Fibroblast of the conjunctiva (primary cell): ENCODE measurements around the gene SFTA2.
"Not testable (repeated sequence)": the region's sequence is repeated elsewhere in the genome, so short reads cannot be mapped to it uniquely, and the experiment has no call there.

ENCODE experiments used
- DNase-seq: peaks from one replicate; pipeline ENCODE4 v3.0.0-alpha.2; 2010; ENCODE audit warnings: low read depth

SFTA2 gene

DNA sequence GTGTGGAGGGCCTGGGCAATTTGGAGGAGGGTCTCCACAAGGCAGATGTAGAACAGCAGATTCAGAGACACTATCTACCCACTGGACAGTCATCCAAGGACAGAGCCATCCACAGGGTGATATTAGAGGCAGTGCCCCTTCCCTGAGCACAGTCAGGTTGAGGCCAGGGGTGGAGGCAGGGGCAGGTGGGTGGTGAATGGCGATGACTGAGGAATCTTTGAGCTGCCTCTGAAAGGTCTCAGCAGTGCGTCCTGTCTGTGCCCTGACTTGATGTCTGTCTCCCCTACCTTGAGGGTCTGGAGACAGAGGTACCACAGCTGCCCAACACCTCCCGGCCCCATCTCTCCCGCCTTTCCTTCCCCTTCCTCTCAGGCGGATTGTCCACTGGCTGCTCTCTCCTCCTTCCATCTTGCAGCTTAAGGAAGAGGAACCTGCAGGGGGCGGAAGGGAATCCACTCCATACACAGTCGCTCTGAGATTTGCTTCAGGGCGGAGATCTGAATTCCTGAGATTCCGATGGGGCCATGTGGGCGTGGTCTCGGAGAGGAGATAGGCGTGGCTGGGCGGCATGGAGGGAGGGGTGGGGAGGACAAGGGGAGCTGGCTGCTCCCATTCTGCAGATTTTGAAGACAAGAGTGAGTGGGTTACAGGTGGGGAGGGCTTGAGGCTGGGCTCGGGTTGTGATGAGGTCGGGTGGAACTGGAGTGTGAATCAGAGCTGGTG, 10.5 kb upstream of the SFTA2 start:
- DNase-seq, result peak; percentile 62

DNA sequence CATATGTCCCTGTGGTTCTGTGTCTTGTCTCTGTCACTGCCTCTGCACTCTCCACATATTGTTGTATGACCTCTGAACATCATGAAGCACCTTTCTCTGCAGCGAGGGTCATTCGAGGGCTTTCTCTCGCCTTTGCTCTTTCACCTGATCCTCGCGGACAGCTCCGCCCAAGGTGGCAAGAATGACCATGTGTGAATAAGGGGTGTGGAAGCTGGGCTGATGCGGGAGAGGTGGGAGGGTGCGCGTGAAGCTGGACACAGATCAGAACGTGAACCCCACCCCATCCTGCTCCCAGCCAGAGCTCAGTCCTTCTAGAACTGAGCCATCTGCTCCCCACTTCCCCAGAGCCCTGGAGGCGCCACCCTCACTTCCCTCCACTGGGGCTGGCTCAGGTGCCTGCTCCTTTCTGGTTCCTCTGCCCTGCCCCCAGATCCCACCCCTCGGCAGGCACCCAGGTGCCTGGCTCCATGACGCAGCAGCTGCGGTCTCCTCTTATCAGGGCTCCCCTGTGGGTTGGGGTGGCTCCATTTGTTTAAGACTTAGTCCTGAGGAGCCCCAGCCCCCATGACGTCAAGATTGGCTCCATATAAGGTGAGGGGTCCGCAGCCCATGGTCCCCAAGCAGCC, 8.5 kb upstream of the SFTA2 start, which contains the start of gene MUCL3:
TSS of gene MUCL3 (plus strand) at position 613 of the 626 bp plus-strand sequence. CDS start 27 bp downstream, outside the sequence.
- no peak for DNase-seq

DNA sequence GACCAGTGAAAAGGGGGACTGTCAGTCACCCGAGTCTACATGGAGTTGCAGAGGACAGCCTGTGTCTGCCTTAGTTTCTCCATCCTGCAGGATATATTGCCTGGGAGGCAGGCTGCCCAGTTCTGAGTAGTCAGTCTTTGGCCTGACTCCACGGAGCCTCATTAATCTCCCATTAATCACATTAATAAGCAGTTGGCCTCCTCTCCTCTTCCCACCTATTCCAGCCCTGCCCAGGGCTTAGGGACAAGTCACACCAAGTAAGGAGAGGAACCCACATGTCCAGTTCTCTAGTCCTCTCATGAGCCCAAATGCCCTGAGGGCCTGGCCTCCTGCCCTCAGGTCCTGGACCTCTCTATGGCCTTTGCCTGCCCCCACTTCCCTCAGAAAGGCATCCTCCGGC, 7.5 kb upstream of the SFTA2 start:
- no peak for DNase-seq

DNA sequence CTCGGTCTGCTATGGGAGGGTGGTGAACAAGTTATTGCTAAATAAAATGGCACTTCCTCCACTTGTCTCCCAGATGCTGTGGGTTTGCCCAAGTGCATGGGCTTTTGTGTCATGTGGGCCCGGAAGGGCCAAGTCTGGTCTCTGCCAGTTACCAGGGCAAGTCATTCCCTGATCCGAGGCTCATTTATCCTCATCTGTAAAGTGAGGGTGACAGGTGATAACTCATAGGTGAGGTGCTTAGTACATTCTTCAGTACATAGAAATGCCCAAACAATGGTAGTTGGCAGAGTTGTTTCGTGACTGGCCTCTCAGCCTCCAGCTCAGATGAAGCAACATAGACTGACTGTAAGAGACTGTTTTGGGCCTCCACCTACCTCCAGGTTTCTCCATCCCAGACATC, 6.8 kb upstream of the SFTA2 start:
- no peak for DNase-seq

DNA sequence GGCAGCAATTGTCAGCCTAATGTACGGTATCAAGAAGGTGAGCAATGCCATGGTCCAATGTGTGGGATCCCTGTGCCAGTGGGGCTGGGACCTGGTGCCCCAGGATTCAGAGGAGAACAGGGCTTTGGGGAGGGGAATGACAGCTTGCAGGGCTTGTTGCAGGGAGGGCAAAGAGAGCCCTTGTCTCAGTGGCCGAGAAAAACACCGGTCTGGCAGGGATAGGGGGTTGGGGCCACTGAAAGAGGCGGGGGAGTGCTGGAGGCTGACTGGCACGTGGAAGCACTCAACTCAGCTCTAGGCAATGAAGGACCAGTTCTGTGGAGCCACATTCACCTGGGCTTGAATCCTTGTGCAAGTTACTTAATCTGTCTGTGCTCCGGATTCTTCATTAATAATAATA, 5.3 kb upstream of the SFTA2 start:
- DNase-seq, result no peak

DNA sequence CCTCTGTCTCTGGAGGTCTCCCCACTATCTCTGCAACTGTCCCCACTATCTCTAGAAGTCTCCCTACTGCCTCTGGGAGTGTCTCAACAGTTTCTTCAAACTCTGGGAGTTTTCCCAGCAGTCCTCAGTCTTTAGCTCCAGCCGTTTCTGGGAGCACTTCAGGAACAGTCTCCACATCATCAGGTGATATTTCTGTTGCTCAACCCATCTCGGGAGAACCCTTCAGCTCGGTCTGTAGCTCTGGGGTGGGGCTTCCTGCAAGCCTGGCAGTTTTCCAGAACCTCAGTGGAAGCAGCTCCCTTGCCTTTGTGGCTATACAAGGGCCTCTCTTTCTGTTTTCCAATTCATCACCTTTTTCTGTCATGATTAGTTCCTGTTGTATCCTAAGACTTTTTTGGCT, 3.0 kb upstream of the SFTA2 start:
- DNase-seq, result no peak

DNA sequence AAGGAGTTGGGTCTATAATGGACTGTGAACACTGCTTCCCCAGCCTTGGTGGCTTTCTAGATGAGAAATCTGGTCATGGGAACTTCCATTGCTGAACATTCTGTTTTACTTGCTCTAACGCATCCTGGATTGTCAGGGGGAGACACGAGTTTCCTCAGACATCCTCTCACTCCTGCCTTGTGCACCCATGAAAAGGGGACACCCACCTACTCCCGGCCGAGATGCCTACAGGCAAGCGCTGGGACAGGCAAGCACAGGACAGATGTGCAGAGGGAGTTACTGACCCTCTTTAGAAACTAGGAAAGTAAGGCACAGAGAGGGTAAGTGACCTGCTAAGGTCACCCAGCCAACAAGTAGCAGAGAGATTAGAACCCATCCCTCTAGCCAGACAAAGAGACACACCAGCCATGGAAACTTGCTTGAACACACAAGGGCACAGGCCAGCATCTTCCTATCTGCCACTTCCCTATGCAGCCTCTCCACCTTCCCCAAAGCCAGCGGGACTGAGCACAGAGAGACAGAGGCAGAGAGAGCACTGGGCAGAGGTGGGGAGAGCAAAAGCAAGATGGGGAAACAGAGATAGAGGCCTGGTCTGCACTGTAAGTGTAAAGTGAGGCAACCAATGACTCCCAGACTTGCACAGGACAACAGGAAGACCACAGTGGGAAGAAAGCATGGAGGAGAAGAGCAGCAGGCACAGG, 845 bp upstream of the SFTA2 start:
- DNase-seq, result no peak

DNA sequence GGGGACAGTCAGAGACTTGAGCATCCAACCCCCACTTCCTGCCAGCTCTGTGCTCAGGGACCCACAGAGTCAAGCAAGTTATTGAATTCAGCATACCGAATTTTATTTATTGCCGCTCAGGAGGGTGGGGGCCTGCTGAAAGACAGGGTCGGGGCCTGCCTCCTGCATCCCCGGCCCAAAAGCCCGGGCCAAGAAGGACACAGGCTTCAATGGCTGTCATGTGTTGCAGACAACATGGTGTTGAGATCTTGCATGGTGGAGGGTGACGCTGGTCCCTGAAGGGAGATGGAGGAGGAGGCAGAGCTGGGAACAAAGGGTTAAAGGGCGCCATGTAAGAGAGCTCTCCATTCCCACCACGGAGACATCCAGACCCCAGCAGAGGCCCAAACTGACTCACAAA, 698 bp downstream of the SFTA2 start:
- DNase-seq, result no peak

DNA sequence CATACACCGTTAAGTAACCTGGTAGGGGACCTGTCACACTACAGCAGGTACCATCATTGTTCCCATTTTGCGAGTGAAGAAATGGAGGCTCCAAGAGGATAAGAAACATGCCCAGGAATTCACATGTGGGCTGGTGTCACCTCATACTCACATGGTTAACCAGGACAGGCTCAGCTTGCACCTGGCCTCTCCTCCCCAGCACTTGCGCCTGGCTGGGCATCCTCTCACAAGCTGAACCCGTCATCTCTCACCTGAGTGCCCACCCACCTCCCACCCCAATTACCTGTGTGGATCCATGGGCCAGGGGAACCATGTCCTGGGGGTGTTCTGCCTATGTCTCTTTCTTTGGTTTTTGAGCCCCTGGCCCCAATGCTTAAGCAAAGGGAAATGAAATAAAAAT, 1.5 kb downstream of the SFTA2 start:
- DNase-seq, result no peak

DNA sequence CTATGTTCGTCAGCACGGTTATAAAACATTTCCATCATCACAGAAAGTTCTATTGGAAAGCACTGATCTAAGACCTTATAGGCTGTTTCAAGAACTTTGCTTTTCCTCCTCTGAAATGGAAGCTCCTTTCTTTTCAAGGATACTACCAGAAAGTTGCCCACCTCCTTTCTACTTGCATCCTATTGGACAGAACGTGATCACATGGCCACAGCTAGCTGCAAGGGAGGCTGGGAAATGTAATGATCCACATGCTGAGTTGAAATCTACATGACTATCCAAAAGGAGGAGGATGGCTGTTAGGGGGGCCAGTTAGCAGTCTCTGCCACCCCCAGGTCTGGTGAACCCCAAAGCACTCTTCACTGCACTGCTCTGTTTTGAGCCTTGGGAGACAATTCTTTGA, 3.3 kb downstream of the SFTA2 start:
- no peak for DNase-seq

DNA sequence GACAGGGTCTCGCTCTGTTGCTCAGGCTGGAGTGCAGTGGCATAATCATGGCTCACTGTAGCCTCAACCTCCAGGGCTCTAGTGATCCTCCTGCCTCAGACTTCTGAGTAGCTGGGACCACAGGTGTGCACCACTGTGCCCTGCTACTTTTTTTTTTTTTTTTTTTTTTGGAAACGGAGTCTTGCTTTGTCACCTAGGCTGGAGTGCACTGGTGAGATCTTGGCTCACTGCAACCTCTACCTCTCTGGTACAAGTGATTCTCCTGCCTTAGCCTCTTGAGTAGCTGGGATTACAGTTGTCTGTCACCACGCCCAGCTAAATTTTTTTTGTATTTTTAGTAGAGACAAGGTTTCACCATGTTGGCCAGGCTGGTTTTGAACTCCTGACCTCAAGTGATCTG, 4.9 kb downstream of the SFTA2 start:
- not testable (repeated sequence) for DNase-seq

DNA sequence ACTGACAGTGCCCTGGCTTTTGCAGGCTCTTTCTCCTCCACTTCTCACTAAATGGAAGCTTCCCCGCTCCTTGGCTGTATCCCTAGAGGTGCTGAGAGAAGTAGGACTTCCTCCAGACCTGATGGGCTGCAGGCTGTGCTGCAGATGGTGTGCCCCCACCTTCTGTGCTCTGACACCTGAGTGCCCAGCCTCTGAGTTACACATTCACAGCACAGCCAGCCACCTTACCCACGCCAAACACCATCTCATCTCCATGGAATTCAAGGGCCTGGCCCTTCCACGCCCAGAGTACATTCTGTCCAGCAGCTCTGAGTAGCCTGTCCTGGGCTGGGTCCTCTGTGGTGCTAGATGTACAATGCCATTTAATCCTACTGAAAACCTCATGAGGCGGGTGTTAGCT, 5.3 kb downstream of the SFTA2 start:
- DNase-seq, result no peak

DNA sequence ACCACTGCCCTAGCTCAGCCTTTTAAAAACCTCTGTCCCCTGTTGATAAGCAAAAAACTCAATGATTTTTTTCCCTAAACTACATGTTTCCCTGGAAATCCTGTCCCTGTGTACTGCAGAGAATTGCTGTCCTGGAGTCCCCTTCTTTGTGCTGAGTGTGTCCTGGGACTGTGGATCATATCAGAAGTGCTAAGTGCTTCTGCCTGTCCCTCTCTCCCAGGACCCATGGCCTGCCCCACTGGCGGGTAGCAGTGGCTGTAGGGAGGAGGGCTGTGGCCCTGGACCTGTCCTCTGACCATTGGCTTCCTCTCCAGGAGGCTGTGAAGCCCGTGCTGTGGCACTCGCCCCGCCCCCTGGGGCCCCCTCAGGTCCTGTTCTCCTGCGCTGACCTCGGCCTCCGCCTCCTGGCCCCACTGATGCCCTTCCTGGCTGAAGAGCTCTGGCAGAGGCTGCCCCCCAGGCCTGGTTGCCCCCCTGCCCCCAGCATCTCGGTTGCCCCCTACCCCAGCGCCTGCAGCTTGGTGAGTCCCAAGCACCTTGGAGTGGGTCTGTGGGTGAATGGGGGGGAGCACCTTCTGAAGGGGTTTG, 7.8 kb downstream of the SFTA2 start:
- not testable (repeated sequence) for DNase-seq

DNA sequence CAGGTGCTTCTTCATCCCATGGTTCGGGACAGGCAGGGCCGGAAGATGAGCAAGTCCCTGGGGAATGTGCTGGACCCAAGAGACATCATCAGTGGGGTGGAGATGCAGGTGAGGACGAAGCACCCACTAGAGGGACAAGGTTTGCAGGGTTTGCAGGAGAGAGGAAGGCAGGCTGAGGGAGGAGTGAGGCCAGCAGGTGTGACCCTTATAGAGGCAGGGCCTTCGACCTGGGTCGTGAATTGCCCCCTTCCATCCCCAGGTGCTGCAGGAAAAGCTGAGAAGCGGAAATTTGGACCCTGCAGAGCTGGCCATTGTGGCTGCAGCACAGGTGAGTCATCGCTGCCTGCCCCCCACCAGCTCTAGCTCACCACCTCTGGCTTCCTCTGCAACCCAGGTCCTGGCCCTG, 9.5 kb downstream of the SFTA2 start:
- DNase-seq, result no peak

DNA sequence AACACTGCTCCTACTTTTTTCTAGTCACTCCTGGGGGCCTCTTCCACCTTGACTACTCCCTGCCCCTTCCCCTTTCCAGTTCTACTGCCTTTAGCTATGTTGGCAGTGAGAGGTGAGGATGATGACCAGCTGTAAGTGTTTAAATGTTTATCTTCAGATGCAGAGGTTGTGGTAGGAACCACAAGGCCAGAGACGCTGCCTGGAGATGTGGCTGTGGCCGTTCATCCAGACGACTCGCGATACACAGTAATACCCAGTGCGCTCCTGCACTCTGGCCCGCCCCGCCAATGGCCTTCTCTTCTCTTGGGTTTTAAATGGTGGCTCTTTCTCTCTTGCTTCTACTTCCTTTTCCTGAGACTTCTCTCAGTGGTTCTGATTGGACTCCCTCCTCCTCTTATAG, 13.3 kb downstream of the SFTA2 start:
- DNase-seq, result no peak

DNA sequence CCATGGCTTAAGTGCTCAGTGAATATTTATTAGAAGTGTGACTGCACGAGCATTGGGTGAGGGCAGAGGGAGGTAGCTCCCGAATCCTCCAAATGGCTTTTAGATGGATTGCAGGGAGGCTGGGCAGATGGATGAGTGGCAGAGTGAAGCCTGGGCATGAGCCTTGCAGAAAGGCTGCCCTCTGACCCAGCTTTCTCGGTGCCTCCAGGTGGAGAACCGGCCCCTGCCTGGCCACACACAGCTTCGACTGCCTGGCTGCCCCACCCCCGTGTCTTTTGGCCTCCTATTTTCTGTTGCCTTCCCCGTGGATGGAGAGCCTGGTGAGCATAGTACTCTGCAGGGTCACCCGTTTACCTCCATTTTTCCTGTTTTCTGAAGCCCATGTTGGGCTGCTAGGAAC, 14.5 kb downstream of the SFTA2 start:
- no peak for DNase-seq

DNA sequence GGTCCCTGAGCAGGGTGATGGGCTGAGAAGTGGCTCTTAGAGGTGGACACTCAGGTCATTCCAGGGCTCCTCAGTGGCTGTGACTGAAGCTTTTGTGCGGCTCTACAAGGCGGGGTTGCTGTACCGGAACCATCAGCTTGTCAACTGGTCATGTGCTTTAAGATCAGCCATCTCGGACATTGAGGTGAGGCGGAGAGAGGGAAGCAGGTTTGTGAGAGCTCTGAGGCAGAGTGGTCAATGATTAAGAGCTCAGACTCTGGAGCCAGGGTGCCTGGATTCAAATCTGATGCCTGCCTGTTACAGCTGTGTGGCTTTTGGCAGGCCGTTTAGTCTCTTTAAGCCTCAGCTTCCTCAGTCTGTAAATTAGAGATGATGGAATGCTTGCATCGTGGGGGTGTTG, 14.9 kb downstream of the SFTA2 start:
- no peak for DNase-seq

DNA sequence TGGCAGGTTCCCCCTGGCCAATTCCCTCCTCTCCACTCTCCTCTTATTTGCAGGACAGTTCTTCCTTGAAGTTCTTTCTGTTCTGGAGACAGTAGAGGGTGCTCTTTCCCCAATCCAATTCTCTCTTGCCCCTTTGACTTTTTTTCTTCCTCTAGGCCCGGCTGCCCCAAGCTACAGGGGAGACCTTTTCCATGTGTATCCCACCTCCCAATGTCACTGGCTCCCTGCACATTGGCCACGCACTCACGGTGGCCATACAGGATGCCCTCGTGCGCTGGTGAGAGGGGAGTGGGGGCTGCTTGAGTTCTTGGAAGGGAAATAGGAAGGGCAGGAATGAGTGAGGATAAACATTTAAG, 16.4 kb downstream of the SFTA2 start:
- peak; percentile 67 for DNase-seq

DNA sequence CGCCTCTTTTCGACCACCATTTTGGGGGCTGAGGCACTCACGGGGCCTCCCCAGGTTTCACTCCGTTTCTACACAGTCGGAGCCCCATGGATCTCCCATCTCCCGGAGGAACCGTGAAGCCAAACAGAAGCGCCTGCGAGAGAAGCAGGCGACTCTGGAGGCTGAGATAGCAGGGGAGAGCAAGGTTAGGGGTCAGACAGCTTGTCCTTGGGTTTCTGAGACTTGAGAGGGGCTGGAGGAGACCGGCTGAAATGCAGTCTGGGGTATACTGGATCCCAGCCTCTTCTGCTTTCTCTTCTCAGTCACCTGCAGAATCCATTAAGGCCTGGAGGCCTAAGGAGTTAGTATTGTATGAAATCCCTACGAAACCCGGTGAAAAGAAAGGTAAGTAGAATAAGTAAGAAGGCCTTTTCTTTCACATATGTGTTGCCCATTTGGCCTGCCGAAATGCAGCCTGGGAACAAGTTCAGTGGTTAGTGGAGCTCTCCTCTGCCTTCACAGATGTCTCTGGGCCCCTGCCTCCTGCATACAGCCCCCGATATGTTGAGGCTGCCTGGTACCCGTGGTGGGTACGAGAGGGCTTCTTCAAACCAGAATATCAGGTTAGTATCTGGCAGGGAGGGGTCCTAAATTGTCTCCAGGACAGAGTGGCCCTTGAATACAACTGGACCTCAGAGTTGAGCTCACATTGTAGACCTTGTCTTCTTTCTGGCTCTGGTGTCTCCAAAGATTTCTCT, 16.9 kb downstream of the SFTA2 start:
- no peak for DNase-seq

DNA sequence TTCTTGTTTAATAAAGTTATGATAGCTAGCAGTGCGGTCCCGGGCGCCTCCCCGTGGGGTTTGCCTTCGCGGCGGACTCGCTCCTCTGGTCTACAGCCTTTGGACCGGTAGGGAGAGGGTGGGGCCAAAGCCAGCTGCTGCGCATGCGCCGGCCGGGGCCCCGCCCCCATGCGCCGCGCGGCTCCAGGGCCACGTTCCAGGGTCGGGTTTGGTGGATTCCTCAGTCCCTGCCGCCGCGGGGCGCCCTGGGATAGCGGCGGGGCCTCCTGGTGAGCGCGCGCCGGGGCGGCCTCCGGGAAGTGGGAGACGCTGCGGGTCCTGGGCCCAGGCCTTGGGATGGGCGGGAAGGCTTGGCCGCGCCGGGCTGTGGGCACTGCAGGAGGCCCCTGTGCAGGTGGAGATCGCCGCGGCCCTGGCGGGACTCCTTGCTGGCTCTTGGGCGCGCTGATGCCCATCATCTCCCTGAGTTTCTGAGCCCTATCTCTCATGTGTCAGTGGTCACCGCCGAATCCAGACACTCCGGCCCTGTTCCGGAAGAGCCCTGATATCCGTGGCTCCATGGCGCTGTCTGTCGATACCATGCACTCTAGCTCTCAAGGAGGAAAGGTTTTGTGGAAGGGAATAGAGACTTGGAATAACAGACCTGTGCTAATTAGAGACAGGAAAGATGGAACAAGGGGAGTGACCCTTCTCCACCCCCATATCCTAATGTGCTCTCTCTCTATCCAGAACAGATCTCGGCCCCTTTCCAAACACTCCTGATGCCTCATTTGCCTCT, 17.7 kb downstream of the SFTA2 start, which contains the start of gene VARS2:
TSS of gene VARS2 (plus strand) at position 163 of the 778 bp plus-strand sequence. CDS start at position 762, 599 bp downstream.
- DNase-seq, result peak; percentile 90

DNA sequence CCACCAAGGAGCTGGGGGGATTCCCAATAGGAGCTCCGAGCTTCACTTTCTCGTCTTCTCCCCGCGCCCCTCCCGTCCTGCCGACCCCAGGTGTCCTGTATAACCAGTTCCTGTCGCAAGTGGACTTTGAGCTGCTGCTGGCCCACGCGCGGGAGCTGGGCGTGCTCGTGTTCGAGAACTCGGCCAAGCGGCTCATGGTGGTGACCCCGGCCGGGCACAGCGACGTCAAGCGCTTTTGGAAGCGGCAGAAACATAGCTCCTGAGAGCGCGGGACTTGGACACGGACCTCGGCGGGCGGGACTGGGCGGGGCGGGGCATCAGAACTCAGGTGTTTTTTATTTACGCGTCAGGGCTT, 18.3 kb downstream of the SFTA2 start:
- DNase-seq, result no peak
